ENCODE measurements around the gene GDE1. TPM values are rescaled to one million over a fixed set of nuclear protein-coding genes. Genes with fewer than 3 reads are reported as not detected.

Gene GDE1
- total and polyA plus RNA-seq, 8 donors, result 63.9 to 111 (median 82.4) TPM

GRCh38 chr16:19490619-19491018 is 31.3 kb downstream of the GDE1 start:
- Histone ChIP-seq H3K27me3 (no peaks in the 10 kb centered on the region), H3K27ac (no peak overlapping the region), H3K4me1 (no peaks in the 10 kb centered on the region), H3K36me3 (peaks cover 0 to 27% of the 10 kb centered on the region in 2 donors), H3K9me3 (no peaks in the 10 kb centered on the region), H3K4me3 (no peak overlapping the region)
- TF ChIP-seq CTCF (IDR thresholded peaks at IDR 0.05), result no peak
- ATAC-seq (no peak), DNase-seq (no peak)
- intact Hi-C loops (cut with DNase I), result no loop called here

- DNase-seq (no peak), ATAC-seq (peak; percentile 84)
- no peak overlapping the region for H3K4me3 ChIP-seq
- H3K36me3 ChIP-seq, result peaks cover 0 to 15% of the 10 kb centered on the region in 2 donors
- no peaks in the 10 kb centered on the region for H3K9me3 ChIP-seq
- H3K27ac ChIP-seq, result no peak overlapping the region
- H3K4me1 ChIP-seq, result no peaks in the 10 kb centered on the region
- TF ChIP-seq CTCF (IDR thresholded peaks at IDR 0.05), result no peak
- no peaks in the 10 kb centered on the region for H3K27me3 ChIP-seq
- intact Hi-C loops (cut with DNase I), result no loop called here
These were observed 33.7 kb downstream of the GDE1 start for GRCh38 chr16:19488213-19488640.

- TF ChIP-seq CTCF (IDR thresholded peaks at IDR 0.05), result no peak
- Histone ChIP-seq H3K36me3 (peaks cover 0 to 18% of the 10 kb centered on the region in 2 donors), H3K9me3 (no peaks in the 10 kb centered on the region), H3K27me3 (no peaks in the 10 kb centered on the region), H3K4me3 (no peak overlapping the region), H3K4me1 (no peaks in the 10 kb centered on the region), H3K27ac (no peak overlapping the region)
- ATAC-seq (no peak), DNase-seq (no peak)
- intact Hi-C loops (cut with DNase I), result no loop called here
These were observed 35.1 kb downstream of the GDE1 start for GRCh38 chr16:19486750-19487325.

- Histone ChIP-seq H3K9me3 (no peaks in the 10 kb centered on the region), H3K27ac (no peak overlapping the region), H3K36me3 (peaks cover 0 to 23% of the 10 kb centered on the region in 2 donors), H3K4me3 (no peak overlapping the region), H3K4me1 (no peaks in the 10 kb centered on the region), H3K27me3 (no peaks in the 10 kb centered on the region)
- ATAC-seq (no peak), DNase-seq (no peak)
- intact Hi-C loops (cut with DNase I), result no loop called here
- no peak for TF ChIP-seq CTCF (IDR thresholded peaks at IDR 0.05)
These were observed 35.8 kb downstream of the GDE1 start for GRCh38 chr16:19486051-19486450.

GRCh38 chr16:19485611-19486010 is 36.3 kb downstream of the GDE1 start:
- no peaks in the 10 kb centered on the region for H3K9me3 ChIP-seq
- H3K4me1 ChIP-seq, result no peaks in the 10 kb centered on the region
- ATAC-seq (no peak), DNase-seq (no peak)
- TF ChIP-seq CTCF (IDR thresholded peaks at IDR 0.05), result no peak
- H3K27ac ChIP-seq, result no peak overlapping the region
- no peaks in the 10 kb centered on the region for H3K27me3 ChIP-seq
- peaks cover 0 to 23% of the 10 kb centered on the region in 2 donors for H3K36me3 ChIP-seq
- intact Hi-C loops (cut with DNase I), result no loop called here
- no peak overlapping the region for H3K4me3 ChIP-seq

All from left lung (tissue), 10 donors.